Measurements from ENCODE around the gene FH.

DNA sequence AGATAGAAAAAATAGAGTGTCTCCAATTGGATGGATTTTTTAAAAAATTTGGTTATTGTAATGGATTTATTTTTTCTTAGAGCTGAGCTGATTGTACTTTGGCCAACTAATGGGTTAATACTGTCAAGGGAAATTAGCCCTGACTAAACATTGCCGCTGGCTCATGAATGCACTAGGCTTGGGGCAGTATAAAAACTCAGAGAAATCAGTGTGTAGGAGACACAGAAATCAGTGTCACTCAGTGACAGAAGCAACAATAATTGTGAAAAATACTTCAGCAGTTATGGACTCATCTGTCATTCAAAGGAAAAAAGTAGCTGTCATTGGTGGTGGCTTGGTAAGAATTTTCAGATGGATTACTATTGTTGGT lies 12.6 kb upstream of the FH start, which contains the start of gene KMO:
- no peak for TF ChIP-seq POLR2A (IDR thresholded peaks at IDR 0.05)
- TF ChIP-seq, protein P1, sequence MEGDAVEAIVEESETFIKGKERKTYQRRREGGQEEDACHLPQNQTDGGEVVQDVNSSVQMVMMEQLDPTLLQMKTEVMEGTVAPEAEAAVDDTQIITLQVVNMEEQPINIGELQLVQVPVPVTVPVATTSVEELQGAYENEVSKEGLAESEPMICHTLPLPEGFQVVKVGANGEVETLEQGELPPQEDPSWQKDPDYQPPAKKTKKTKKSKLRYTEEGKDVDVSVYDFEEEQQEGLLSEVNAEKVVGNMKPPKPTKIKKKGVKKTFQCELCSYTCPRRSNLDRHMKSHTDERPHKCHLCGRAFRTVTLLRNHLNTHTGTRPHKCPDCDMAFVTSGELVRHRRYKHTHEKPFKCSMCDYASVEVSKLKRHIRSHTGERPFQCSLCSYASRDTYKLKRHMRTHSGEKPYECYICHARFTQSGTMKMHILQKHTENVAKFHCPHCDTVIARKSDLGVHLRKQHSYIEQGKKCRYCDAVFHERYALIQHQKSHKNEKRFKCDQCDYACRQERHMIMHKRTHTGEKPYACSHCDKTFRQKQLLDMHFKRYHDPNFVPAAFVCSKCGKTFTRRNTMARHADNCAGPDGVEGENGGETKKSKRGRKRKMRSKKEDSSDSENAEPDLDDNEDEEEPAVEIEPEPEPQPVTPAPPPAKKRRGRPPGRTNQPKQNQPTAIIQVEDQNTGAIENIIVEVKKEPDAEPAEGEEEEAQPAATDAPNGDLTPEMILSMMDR (IDR thresholded peaks at IDR 0.05), result no peak
- TF ChIP-seq POLR2AphosphoS5 (IDR thresholded peaks at IDR 0.05), result no peak
- TF ChIP-seq EP300 (IDR thresholded peaks at IDR 0.05), result no peak

Data from stomach (tissue), 4 donors.